Peyer's patch (tissue), 4 donors: ENCODE data around the gene MAP1B.

ENCODE experiments used
- CTCF ChIP-seq, 6 experiments: fragments of 450-650 bp in 4 of 6; fragments of 200-600 bp in 2 of 6; sonication (generic) in 1 of 6; IDR thresholded peaks; one replicate each; pipeline ENCODE4 v1.5.1; 2017 to 2019; ENCODE audit warnings: antibody characterized with exemption in 6 of 6, mild to moderate bottlenecking in 3 of 6, moderate library complexity in 1 of 6
- POLR2A ChIP-seq, 2 donors: fragments of 450-650 bp; IDR thresholded peaks; one replicate each; pipeline ENCODE4 v1.5.1; 2017; ENCODE audit warnings: antibody characterized with exemption in 2 of 2, mild to moderate bottlenecking in 2 of 2, moderate library complexity in 2 of 2

- TF ChIP-seq CTCF (IDR thresholded peaks at IDR 0.05) (peak in 1 of 6 experiments; percentile 25), POLR2A (IDR thresholded peaks at IDR 0.05) (no peak)
Observed at GRCh38 chr5:72245951-72246532, 138.8 kb downstream of the MAP1B start.
